Measurements from ENCODE around the gene ABHD3.
A peak's percentile ranks its signal among the peaks of the same experiment; 100 is the strongest.
"Not testable (repeated sequence)": the region's sequence is repeated elsewhere in the genome, so short reads cannot be mapped to it uniquely, and the experiment has no call there.

The ABHD3 gene

GRCh38 chr18:21704603-21705364 is at the start of gene ABHD3:
Gene ABHD3 (minus strand): TSS chr18:21704774. CDS start chr18:21704665, 109 bp downstream.
- DNase-seq (ENCODE audit: low read depth in 2 of 2), result peak; percentile 79 to 83

GRCh38 chr18:21747764-21748693 is 43.5 kb upstream of the ABHD3 start:
- no peak for DNase-seq (ENCODE audit: low read depth in 2 of 2)

- DNase-seq (ENCODE audit: low read depth in 2 of 2), result no peak
These were observed 42.7 kb upstream of the ABHD3 start for GRCh38 chr18:21747268-21747667.

- DNase-seq (ENCODE audit: low read depth in 2 of 2), result no peak
These were observed 40.7 kb upstream of the ABHD3 start for GRCh38 chr18:21745231-21745630.

GRCh38 chr18:21743166-21743832 is 38.7 kb upstream of the ABHD3 start:
- no peak for DNase-seq (ENCODE audit: low read depth in 2 of 2)

GRCh38 chr18:21742315-21742687 is 37.7 kb upstream of the ABHD3 start:
- no peak for DNase-seq (ENCODE audit: low read depth in 2 of 2)

GRCh38 chr18:21741562-21742314 is 37.2 kb upstream of the ABHD3 start:
- no peak for DNase-seq (ENCODE audit: low read depth in 2 of 2)

GRCh38 chr18:21741312-21741561 is 36.7 kb upstream of the ABHD3 start:
- DNase-seq (ENCODE audit: low read depth in 2 of 2), result peak in 1 of 2 donors; percentile 26

GRCh38 chr18:21740538-21741311 is 36.2 kb upstream of the ABHD3 start, which contains the start of gene MIB1:
Gene MIB1 (plus strand): TSS chr18:21740792. CDS start chr18:21741584, 792 bp downstream.
- peak; percentile 97 to 98 for DNase-seq (ENCODE audit: low read depth in 2 of 2)

- DNase-seq (ENCODE audit: low read depth in 2 of 2), result no peak
These were observed 35.3 kb upstream of the ABHD3 start for GRCh38 chr18:21739604-21740537.

- DNase-seq (ENCODE audit: low read depth in 2 of 2), result not testable (repeated sequence)
These were observed 32.4 kb upstream of the ABHD3 start for GRCh38 chr18:21736926-21737325.

- no peak for DNase-seq (ENCODE audit: low read depth in 2 of 2)
These were observed 31.0 kb upstream of the ABHD3 start for GRCh38 chr18:21735452-21736015.

GRCh38 chr18:21733011-21733410 is 28.4 kb upstream of the ABHD3 start:
- no peak for DNase-seq (ENCODE audit: low read depth in 2 of 2)

GRCh38 chr18:21727702-21728101 is 23.1 kb upstream of the ABHD3 start:
- no peak for DNase-seq (ENCODE audit: low read depth in 2 of 2)

GRCh38 chr18:21725201-21725600 is 20.6 kb upstream of the ABHD3 start:
- DNase-seq (ENCODE audit: low read depth in 2 of 2), result no peak

- DNase-seq (ENCODE audit: low read depth in 2 of 2), result no peak
These were observed 18.1 kb upstream of the ABHD3 start for GRCh38 chr18:21722687-21723086.

- DNase-seq (ENCODE audit: low read depth in 2 of 2), result no peak
These were observed 9.9 kb upstream of the ABHD3 start for GRCh38 chr18:21714474-21714873.

- not testable (repeated sequence) for DNase-seq (ENCODE audit: low read depth in 2 of 2)
These were observed 2.6 kb upstream of the ABHD3 start for GRCh38 chr18:21707130-21707529.

- no peak for DNase-seq (ENCODE audit: low read depth in 2 of 2)
These were observed 1.9 kb upstream of the ABHD3 start for GRCh38 chr18:21706386-21706865.
